PFSK-1 (cell line): ENCODE data around the gene RNF215.

Source experiments
- FOXP2 ChIP-seq: optimal IDR thresholded peaks from 2 replicates; pipeline ENCODE3; 2011; ENCODE audit warnings: borderline replicate concordance, control low read depth, inconsistent platforms; ENCODE audit not compliant: insufficient read depth; ENCODE audit errors: extremely low read length, extremely low read depth
- POLR2AphosphoS5 ChIP-seq: IDR thresholded peaks from 2 replicates; pipeline ENCODE4 v1.6.1; 2012; ENCODE audit warnings: low read depth, mild to moderate bottlenecking, control low read depth, low read length, moderate library complexity
- REST ChIP-seq, 2 experiments: IDR thresholded peaks; 2 replicates each; pipeline versions ENCODE4 v1.6.1 to v1.8.0; 2011 to 2012; ENCODE audit warnings: low read depth in 2 of 2, low read length in 2 of 2, control low read depth in 1 of 2, inconsistent platforms in 1 of 2, mild to moderate bottlenecking in 1 of 2, moderate library complexity in 1 of 2; ENCODE audit not compliant: insufficient read depth in 1 of 2
- SIN3A ChIP-seq: IDR thresholded peaks from 2 replicates; pipeline ENCODE4 v1.6.1; 2012; ENCODE audit warnings: mild to moderate bottlenecking, low read length, moderate library complexity, borderline replicate concordance; ENCODE audit not compliant: insufficient read depth
- TAF1 ChIP-seq: IDR thresholded peaks from 2 replicates; pipeline ENCODE4 v1.6.1; 2012; ENCODE audit warnings: low read length, control low read depth, borderline replicate concordance; ENCODE audit not compliant: insufficient read depth

RNF215 gene

GRCh38 chr22:30338802-30339201 lies 48.4 kb downstream of the RNF215 start:
- no peak for TF ChIP-seq SIN3A
- no peak for TF ChIP-seq TAF1
- TF ChIP-seq REST (IDR thresholded peaks at IDR 0.05; ENCODE audit: insufficient read depth in 1 of 2, low read depth in 2 of 2, low read length in 2 of 2), result no peak
- no peak for TF ChIP-seq POLR2AphosphoS5
- no peak for TF ChIP-seq FOXP2

- TF ChIP-seq SIN3A, result no peak
Measured at GRCh38 chr22:30337461-30337778, 49.8 kb downstream of the RNF215 start.

DNA sequence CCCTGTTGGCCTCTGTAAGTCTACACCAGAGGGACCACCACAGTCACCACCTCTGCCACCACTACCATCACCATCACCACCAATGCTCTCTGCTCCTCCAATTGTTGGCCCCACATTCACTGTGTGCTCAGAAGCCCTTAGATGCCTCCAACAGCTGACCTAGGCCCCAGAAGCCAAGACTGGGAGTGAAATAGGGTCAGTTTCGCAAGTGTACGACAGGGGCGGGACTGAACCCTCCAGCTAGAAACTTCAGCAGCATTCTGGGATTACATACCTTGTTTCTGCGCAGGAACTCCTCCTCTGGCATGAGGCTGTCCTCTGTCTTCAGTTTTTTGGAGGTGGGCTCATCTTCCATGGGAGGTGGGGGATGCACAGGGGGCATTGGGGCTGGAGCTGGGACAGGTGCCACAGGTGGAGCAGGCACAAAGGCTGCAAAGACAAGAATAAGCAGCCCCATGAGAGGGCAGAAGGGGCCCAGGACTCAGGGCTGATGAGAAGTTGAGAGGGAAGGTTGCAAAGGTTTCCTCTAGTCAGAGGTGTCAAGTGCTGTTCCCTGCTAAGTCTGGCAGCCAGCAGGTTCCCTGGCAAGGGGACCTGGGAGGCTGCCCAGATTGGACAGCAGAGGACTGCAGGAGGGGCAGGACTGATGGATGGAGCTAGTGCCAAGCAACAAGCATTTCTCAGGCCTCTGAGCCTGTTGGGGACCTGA lies 50.3 kb downstream of the RNF215 start:
- TF ChIP-seq REST (IDR thresholded peaks at IDR 0.05; ENCODE audit: insufficient read depth in 1 of 2, low read depth in 2 of 2, low read length in 2 of 2), result no peak
- no peak for TF ChIP-seq TAF1
- TF ChIP-seq SIN3A, result no peak
- no peak for TF ChIP-seq FOXP2
- TF ChIP-seq POLR2AphosphoS5, result no peak

GRCh38 chr22:30335236-30335635 lies 52.0 kb downstream of the RNF215 start:
- TF ChIP-seq FOXP2, result no peak
- TF ChIP-seq POLR2AphosphoS5, result no peak
- no peak for TF ChIP-seq REST (IDR thresholded peaks at IDR 0.05; ENCODE audit: insufficient read depth in 1 of 2, low read depth in 2 of 2, low read length in 2 of 2)
- no peak for TF ChIP-seq TAF1
- no peak for TF ChIP-seq SIN3A

GRCh38 chr22:30334646-30335045 lies 52.6 kb downstream of the RNF215 start:
- TF ChIP-seq REST (IDR thresholded peaks at IDR 0.05; ENCODE audit: insufficient read depth in 1 of 2, low read depth in 2 of 2, low read length in 2 of 2) (no peak), POLR2AphosphoS5 (no peak), SIN3A (no peak), TAF1 (no peak), FOXP2 (no peak)
